IMR-90 (cell line): Measurements from ENCODE around the gene ITGA4. TPM values are rescaled to one million over a fixed set of nuclear protein-coding genes. Genes with fewer than 3 reads are reported as not detected.

Source experiments
- ATAC-seq: fragments of 200-7000 bp; cut with Tn5 transposase; 2 replicates; pipeline ENCODE4 v1.9.1; 2020; ENCODE audit warnings: low read depth, mild to moderate bottlenecking, moderate library complexity
- BruUV-seq: library from RNA; stranded (reverse); fragments of 400-500 nt; replicated peaks from 2 replicates; lab custom pipeline; 2021; lab: Mats Ljungman, UMichigan
- CTCF ChIA-PET: fragments of 300-600 bp; formaldehyde crosslinking; extraction: SDS; loops from one replicate; lab custom pipeline; 2021; ENCODE audit warnings: antibody characterized with exemption; lab: Yijun Ruan, JAX
- POLR2A ChIA-PET: fragments of 300-600 bp; sonication (Branson Sonifier 250); formaldehyde crosslinking; loops from one replicate; lab custom pipeline; 2022; ENCODE audit warnings: antibody characterized with exemption; ENCODE audit not compliant: unreplicated experiment; lab: Charles Lee
- DNase-seq: peaks from one replicate; pipeline ENCODE4 v3.0.0; 2013
- H2AFZ ChIP-seq: replicated peaks from 2 replicates; pipeline ENCODE3; 2013; ENCODE audit warnings: low read length, mild to moderate bottlenecking; ENCODE audit not compliant: poor library complexity
- H2AK5ac ChIP-seq: 2 replicates; pipeline ENCODE4 v1.6.1; 2013; ENCODE audit warnings: low read depth, low read length, inconsistent platforms
- H2AK9ac ChIP-seq: replicated peaks from 2 replicates; pipeline ENCODE3; 2013; ENCODE audit warnings: mild to moderate bottlenecking, low read depth, low read length, moderate library complexity; ENCODE audit not compliant: poor library complexity
- H2BK120ac ChIP-seq: 2 replicates; pipeline ENCODE4 v1.6.1; 2013; ENCODE audit warnings: low read depth, low read length, inconsistent platforms
- H2BK15ac ChIP-seq: 3 replicates; pipeline ENCODE4 v1.6.1; 2013; ENCODE audit warnings: low read depth, low read length, inconsistent platforms
- H2BK20ac ChIP-seq: 2 replicates; pipeline ENCODE4 v1.6.1; 2013; ENCODE audit warnings: low read depth, mild to moderate bottlenecking, inconsistent platforms, low read length, moderate library complexity
- H2BK5ac ChIP-seq: 2 replicates; pipeline ENCODE4 v1.6.1; 2013; ENCODE audit warnings: mild to moderate bottlenecking, low read depth, low read length, inconsistent platforms; ENCODE audit not compliant: poor library complexity, severe bottlenecking
- H3K14ac ChIP-seq: replicated peaks from 2 replicates; pipeline ENCODE4 v1.6.1; 2013; ENCODE audit warnings: low read depth, low read length, inconsistent platforms
- H3K18ac ChIP-seq: 2 replicates; pipeline ENCODE4 v1.6.1; 2013; ENCODE audit warnings: low read depth, low read length, control low read depth
- H3K23ac ChIP-seq: 2 replicates; pipeline ENCODE4 v1.6.1; 2013; ENCODE audit warnings: low read depth, low read length, inconsistent platforms
- H3K27ac ChIP-seq: 2 replicates; pipeline ENCODE4 v1.5.1; 2013; ENCODE audit warnings: mild to moderate bottlenecking, control low read depth, low read length; ENCODE audit not compliant: insufficient read depth
- H3K27me3 ChIP-seq: 2 replicates; pipeline ENCODE4 v1.6.1; 2013; ENCODE audit warnings: low read length; ENCODE audit not compliant: control insufficient read depth, insufficient read depth
- H3K36me3 ChIP-seq: 2 replicates; pipeline ENCODE4 v1.6.1; 2013; ENCODE audit warnings: low read length, mixed read lengths; ENCODE audit not compliant: control insufficient read depth, insufficient read depth
- H3K4ac ChIP-seq: 2 replicates; pipeline ENCODE4 v1.6.1; 2013; ENCODE audit warnings: low read depth, low read length, inconsistent platforms
- H3K4me1 ChIP-seq: 2 replicates; pipeline ENCODE4 v1.6.1; 2013; ENCODE audit warnings: low read length, mixed read lengths; ENCODE audit not compliant: control insufficient read depth, insufficient read depth
- H3K4me2 ChIP-seq: 2 replicates; pipeline ENCODE4 v1.6.1; 2013; ENCODE audit warnings: low read depth, mild to moderate bottlenecking, control low read depth, low read length, moderate library complexity
- H3K4me3 ChIP-seq: 2 replicates; pipeline ENCODE4 v1.5.1; 2013; ENCODE audit warnings: low read depth, mild to moderate bottlenecking, control low read depth, low read length, moderate library complexity; ENCODE audit not compliant: insufficient read depth
- H3K56ac ChIP-seq: 2 replicates; pipeline ENCODE4 v1.6.1; 2013; ENCODE audit warnings: low read length, inconsistent platforms; ENCODE audit not compliant: insufficient read depth; ENCODE audit errors: extremely low read depth
- H3K79me1 ChIP-seq, 2 experiments: 2 replicates each; pipeline ENCODE4 v1.6.1; 2013; ENCODE audit warnings: low read length in 2 of 2, inconsistent platforms in 1 of 2, low read depth in 1 of 2
- H3K9ac ChIP-seq: 2 replicates; pipeline ENCODE4 v1.6.1; 2013; ENCODE audit warnings: low read depth, low read length, control low read depth
- H3K9me1 ChIP-seq: 2 replicates; pipeline ENCODE4 v1.6.1; 2013; ENCODE audit warnings: low read length, inconsistent platforms; ENCODE audit not compliant: insufficient read depth
- H3K9me3 ChIP-seq: 2 replicates; pipeline ENCODE4 v1.6.1; 2013; ENCODE audit warnings: low read length; ENCODE audit not compliant: control insufficient read depth, insufficient read depth
- H4K20me1 ChIP-seq: 2 replicates; pipeline ENCODE4 v1.6.1; 2013; ENCODE audit warnings: low read length, inconsistent platforms; ENCODE audit not compliant: insufficient read depth
- H4K5ac ChIP-seq: 2 replicates; pipeline ENCODE4 v1.6.1; 2013; ENCODE audit warnings: mild to moderate bottlenecking, low read depth, low read length, control low read depth
- H4K8ac ChIP-seq, 2 experiments: 2 replicates each; pipeline ENCODE4 v1.6.1; 2013; ENCODE audit warnings: low read depth in 2 of 2, low read length in 2 of 2, control low read depth in 1 of 2, inconsistent platforms in 1 of 2
- H4K91ac ChIP-seq: 2 replicates; pipeline ENCODE4 v1.6.1; 2013; ENCODE audit warnings: low read depth, low read length, inconsistent platforms; ENCODE audit not compliant: insufficient read depth
- BHLHE40 ChIP-seq: fragments of 150-350 bp; IDR thresholded peaks from 2 replicates; pipeline ENCODE4 v1.6.1; 2016; ENCODE audit warnings: mild to moderate bottlenecking, low read depth, low read length
- CEBPB ChIP-seq: IDR thresholded peaks from 2 replicates; pipeline ENCODE4 v1.6.1; 2012; ENCODE audit warnings: low read depth, low read length, improper control_type of control experiment
- FOS ChIP-seq: fragments of 150-350 bp; IDR thresholded peaks from 2 replicates; pipeline ENCODE4 v1.6.1; 2016; ENCODE audit warnings: low read depth, low read length
- RAD21 ChIP-seq: IDR thresholded peaks from 2 replicates; pipeline ENCODE4 v1.6.1; 2012; ENCODE audit warnings: low read length, improper control_type of control experiment
- SMC3 ChIP-seq: fragments of 150-350 bp; IDR thresholded peaks from 2 replicates; pipeline ENCODE4 v1.6.1; 2016; ENCODE audit warnings: low read depth, mild to moderate bottlenecking, antibody characterized with exemption, low read length, moderate library complexity
- WGBS, 2 experiments: methylation state at CpG; one replicate each; pipeline versions ENCODE4 v1.1.5 to v1.1.7; 2013; ENCODE audit warnings: missing lambda C conversion rate in 2 of 2; ENCODE audit not compliant: insufficient read length in 1 of 2; ENCODE audit errors: extremely low coverage in 2 of 2; 5-methylcytosine and 5-hydroxymethylcytosine counted together
- dilution Hi-C: fragments of 300-500 bp; cut with HindIII; formaldehyde crosslinking; loops from one replicate; pipeline ENCODE4 v1.14.3; 2018; ENCODE audit warnings: low sequenced_read_pairs; ENCODE audit not compliant: unreplicated experiment
- in situ Hi-C: fragments of 300-500 bp; cut with MboI; formaldehyde crosslinking; loops from 3 replicates; pipeline ENCODE4 v1.14.3; 2019; ENCODE audit warnings: low sequenced_read_pairs, inconsistent platforms, mixed read lengths
- intact Hi-C: fragments of 100-400 bp; cut with micrococcal nuclease; formaldehyde crosslinking; loops from 2 replicates; pipeline ENCODE4 v1.10.0; 2022
- polyA plus RNA-seq, 3 experiments: library from polyadenylated mRNA; depleted of rRNA; stranded (reverse); fragments of >200 nt; gene quantifications; 2 replicates each; pipeline ENCODE4 v1.2.3, GENCODE V29; 2012; ENCODE audit warnings: low replicate concordance in 1 of 3
- total RNA-seq: library from RNA; depleted of rRNA; stranded (reverse); fragments of >200 nt; gene quantifications from 2 replicates; pipeline ENCODE4 v1.2.3, GENCODE V29; 2012
- TF ChIP-seq, protein P1 (sequence below): fragments of 150-350 bp; IDR thresholded peaks from 2 replicates; pipeline ENCODE4 v1.6.1; 2017; ENCODE audit warnings: mild to moderate bottlenecking, antibody characterized with exemption, low read length, low read depth
- TF ChIP-seq, protein P2 (sequence below): conservative IDR thresholded peaks from 2 replicates; pipeline ENCODE4 v1.5.1; 2012; ENCODE audit warnings: mild to moderate bottlenecking, low read depth, low read length, improper control_type of control experiment

Gene ITGA4
- total and polyA plus RNA-seq, 2 of the 4 experiments (the other 2 are of a cell fraction) = 6.9 to 13.6 TPM

DNA sequence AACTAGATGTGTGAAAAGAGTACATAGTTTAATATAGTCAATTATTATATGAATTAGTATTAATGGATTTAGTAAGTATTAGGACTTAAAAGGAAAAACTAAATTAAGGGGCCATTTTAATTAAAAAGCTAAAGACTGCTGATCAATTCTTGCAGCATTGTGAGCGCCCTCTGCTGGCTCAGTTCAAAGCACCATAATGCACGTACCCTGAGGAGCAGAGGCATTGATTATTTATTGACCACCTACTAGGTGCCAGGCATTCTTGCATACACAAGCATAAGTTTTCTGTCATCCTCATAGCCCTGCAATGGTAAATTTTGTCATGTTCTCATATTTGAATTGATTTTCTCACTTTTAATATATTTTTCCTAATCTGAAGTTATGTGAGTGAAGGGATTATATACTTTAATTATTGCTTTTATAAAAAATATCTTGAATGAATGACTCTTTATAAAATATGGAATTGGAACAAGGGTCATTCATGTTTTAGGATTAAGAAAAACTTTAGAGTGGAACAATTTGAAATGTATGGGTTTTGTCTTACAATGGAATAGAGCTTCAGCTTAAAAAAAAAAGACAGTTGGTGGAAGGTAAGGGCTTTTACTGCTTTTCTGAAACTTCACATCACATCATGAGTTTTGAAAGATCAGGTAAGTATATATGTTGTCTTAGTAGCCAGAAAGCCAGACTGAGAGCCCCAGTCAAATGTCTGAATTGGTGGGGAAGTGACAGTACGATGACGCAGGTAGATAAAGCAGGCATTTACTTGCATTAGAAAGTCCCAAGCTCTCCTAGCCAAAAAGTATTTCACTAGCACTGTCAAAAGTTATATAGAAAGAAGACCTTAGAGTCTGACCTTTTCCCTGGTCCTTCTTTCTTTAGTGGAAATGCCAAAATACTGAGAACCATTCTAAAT, 9.7 kb downstream of the ITGA4 start:
- Histone ChIP-seq H3K27ac (no peak overlapping the region), H3K9me1 (no peaks in the 10 kb centered on the region), H2AK5ac (no peak overlapping the region), H2BK20ac (no peak overlapping the region), H2BK5ac (no peak overlapping the region), H3K4ac (no peak overlapping the region), H3K4me2 (no peak overlapping the region), H3K4me1 (no peaks in the 10 kb centered on the region), H4K20me1 (no peaks in the 10 kb centered on the region), H3K4me3 (no peak overlapping the region), H3K9me3 (no peaks in the 10 kb centered on the region), H3K36me3 (no peaks in the 10 kb centered on the region), H4K91ac (no peak overlapping the region), H4K5ac (no peak overlapping the region), H3K27me3 (no peaks in the 10 kb centered on the region), H2BK15ac (no peak overlapping the region), H4K8ac (no peak overlapping the region), H3K14ac (no peak overlapping the region), H3K18ac (no peak overlapping the region), H3K79me1 (peaks cover 0 to 3% of the 10 kb centered on the region in 2 experiments; a peak in 2 of 4 replicates), H3K23ac (no peak overlapping the region), H2AK9ac (no peak overlapping the region), H2AFZ (no peak overlapping the region), H3K56ac (no peak overlapping the region), H3K9ac (no peak overlapping the region), H2BK120ac (no peak overlapping the region)
- DNase-seq = peak; percentile 63
- dilution Hi-C loops (no loop called here), intact Hi-C loops (loop anchor here (1.0 to 10.0 kb wide), 3 partner anchors 250 to 668 kb away; no protein-coding TSS in a partner anchor), in situ Hi-C loops (loop anchor here (10.0 kb wide), 1 partner anchor 1342 kb away; no protein-coding TSS in a partner anchor)
- 0% methylated on average over 1 of the region's 4 CpGs; no CpG with 5 or more reads in 1 of the 2 experiments for WGBS, 2 experiments
- BruUV-seq = no TSS peak
- peak; percentile 63; the same call in 1 of the 2 replicates for ATAC-seq
- no peak for TF ChIP-seq BHLHE40
- TF ChIP-seq, protein P1, sequence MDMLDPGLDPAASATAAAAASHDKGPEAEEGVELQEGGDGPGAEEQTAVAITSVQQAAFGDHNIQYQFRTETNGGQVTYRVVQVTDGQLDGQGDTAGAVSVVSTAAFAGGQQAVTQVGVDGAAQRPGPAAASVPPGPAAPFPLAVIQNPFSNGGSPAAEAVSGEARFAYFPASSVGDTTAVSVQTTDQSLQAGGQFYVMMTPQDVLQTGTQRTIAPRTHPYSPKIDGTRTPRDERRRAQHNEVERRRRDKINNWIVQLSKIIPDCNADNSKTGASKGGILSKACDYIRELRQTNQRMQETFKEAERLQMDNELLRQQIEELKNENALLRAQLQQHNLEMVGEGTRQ = no peak
- TF ChIP-seq FOS = no peak
- peak; percentile 63 for TF ChIP-seq RAD21
- TF ChIP-seq, protein P2, sequence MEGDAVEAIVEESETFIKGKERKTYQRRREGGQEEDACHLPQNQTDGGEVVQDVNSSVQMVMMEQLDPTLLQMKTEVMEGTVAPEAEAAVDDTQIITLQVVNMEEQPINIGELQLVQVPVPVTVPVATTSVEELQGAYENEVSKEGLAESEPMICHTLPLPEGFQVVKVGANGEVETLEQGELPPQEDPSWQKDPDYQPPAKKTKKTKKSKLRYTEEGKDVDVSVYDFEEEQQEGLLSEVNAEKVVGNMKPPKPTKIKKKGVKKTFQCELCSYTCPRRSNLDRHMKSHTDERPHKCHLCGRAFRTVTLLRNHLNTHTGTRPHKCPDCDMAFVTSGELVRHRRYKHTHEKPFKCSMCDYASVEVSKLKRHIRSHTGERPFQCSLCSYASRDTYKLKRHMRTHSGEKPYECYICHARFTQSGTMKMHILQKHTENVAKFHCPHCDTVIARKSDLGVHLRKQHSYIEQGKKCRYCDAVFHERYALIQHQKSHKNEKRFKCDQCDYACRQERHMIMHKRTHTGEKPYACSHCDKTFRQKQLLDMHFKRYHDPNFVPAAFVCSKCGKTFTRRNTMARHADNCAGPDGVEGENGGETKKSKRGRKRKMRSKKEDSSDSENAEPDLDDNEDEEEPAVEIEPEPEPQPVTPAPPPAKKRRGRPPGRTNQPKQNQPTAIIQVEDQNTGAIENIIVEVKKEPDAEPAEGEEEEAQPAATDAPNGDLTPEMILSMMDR = peak; percentile 75
- peak; percentile 74 for TF ChIP-seq SMC3
- TF ChIP-seq CEBPB = no peak
- POLR2A ChIA-PET = no interaction called here
- CTCF ChIA-PET = interaction anchor here (0.6 to 1.7 kb wide), 13 partner anchors 9 to 1343 kb away, joined by 3 to 14 read pairs (median 3); partner anchors contain the start of gene ITGA4
